ENCODE measurements around the gene HMCN2. TPM values are rescaled to one million over a fixed set of nuclear protein-coding genes. Genes with fewer than 3 reads are reported as not detected.

The HMCN2 gene
- total RNA-seq, 1 experiment from 2014 or later, result 8.6 TPM

DNA sequence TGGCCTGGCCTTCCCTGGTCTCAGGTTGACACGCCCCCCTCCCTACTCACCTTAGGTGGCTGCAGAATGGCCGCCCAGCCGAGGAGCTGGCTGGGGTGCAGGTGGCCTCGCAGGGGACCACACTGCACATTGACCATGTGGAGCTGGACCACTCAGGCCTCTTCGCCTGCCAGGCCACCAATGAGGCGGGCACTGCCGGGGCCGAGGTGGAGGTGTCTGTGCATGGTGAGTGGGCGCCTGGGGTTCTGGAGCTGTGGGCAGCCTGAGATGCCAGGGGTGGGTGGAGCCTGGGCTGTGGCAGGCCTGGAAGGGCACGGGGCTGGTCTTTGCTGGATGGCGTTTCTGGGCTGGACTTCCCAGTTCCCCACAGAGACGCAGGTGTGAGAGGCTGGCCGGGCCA lies 90.5 kb downstream of the HMCN2 start:
- H3K79me2 ChIP-seq (ENCODE audit: insufficient read depth, low read length), result no peaks in the 10 kb centered on the region
- no peak overlapping the region for H4K5ac ChIP-seq (ENCODE audit: insufficient read length, low read depth, low read length)
- WGBS (ENCODE audit: extremely low coverage, insufficient read length, low lambda C conversion rate), result no CpG with 5 or more reads among the region's 13 CpGs
- H3K4me1 ChIP-seq (ENCODE audit: insufficient read depth, low read length), result no peaks in the 10 kb centered on the region
- H4K8ac ChIP-seq (replicated peaks; ENCODE audit: insufficient read length, low read depth, low read length), result no peak overlapping the region
- H3K4me3 Mint-ChIP-seq, result no peak overlapping the region
- no peak overlapping the region for H3K27ac ChIP-seq (ENCODE audit: insufficient read length, low read depth, low read length)
- no peak overlapping the region for H2BK15ac ChIP-seq (ENCODE audit: low read depth, low read length)
- peaks cover 0 to 6% of the 10 kb centered on the region in 2 experiments; a peak in 1 of 4 replicates for H3K4me1 Mint-ChIP-seq
- H3K27ac Mint-ChIP-seq, result no peak overlapping the region
- H3K27me3 ChIP-seq (ENCODE audit: insufficient read depth, low read length), result no peaks in the 10 kb centered on the region
- no peak overlapping the region for H4K91ac ChIP-seq (ENCODE audit: insufficient read length, low read depth, low read length)
- H3K23me2 ChIP-seq (ENCODE audit: insufficient read length, low read depth, low read length, poor library complexity, severe bottlenecking), result no peaks in the 10 kb centered on the region
- no peak overlapping the region for H3K4me2 ChIP-seq (ENCODE audit: insufficient read depth, insufficient read length, low read length)
- H3K4ac ChIP-seq (ENCODE audit: low read depth, low read length), result no peak overlapping the region
- H2BK20ac ChIP-seq (ENCODE audit: low read depth, low read length, poor library complexity, severe bottlenecking), result no peak overlapping the region
- no peak overlapping the region for H3K56ac ChIP-seq (ENCODE audit: insufficient read length, low read depth, low read length)
- H3K9me3 Mint-ChIP-seq, result no peaks in the 10 kb centered on the region; a peak in 1 of 5 replicates
- no peak for DNase-seq
- H4K20me1 ChIP-seq (ENCODE audit: control insufficient read depth, insufficient read depth, insufficient read length), result peaks cover 2% of the 10 kb centered on the region
- no peak overlapping the region for H2BK12ac ChIP-seq (ENCODE audit: insufficient read length, low read depth, low read length)
- no peak overlapping the region for H3K14ac ChIP-seq (ENCODE audit: insufficient read depth, low read length)
- H3K9ac ChIP-seq (ENCODE audit: extremely low read depth, insufficient read length, low read length), result no peak overlapping the region
- no peak overlapping the region for H3T11ph ChIP-seq (ENCODE audit: low read length)
- no peaks in the 10 kb centered on the region; the same call in 1 of the 2 replicates for H3K27me3 Mint-ChIP-seq (ENCODE audit: low read depth)
- no peak overlapping the region for H2BK5ac ChIP-seq (ENCODE audit: insufficient read length, low read length)
- H3K18ac ChIP-seq (ENCODE audit: insufficient read length, low read depth, low read length), result no peak overlapping the region
- TF ChIP-seq, protein P1, sequence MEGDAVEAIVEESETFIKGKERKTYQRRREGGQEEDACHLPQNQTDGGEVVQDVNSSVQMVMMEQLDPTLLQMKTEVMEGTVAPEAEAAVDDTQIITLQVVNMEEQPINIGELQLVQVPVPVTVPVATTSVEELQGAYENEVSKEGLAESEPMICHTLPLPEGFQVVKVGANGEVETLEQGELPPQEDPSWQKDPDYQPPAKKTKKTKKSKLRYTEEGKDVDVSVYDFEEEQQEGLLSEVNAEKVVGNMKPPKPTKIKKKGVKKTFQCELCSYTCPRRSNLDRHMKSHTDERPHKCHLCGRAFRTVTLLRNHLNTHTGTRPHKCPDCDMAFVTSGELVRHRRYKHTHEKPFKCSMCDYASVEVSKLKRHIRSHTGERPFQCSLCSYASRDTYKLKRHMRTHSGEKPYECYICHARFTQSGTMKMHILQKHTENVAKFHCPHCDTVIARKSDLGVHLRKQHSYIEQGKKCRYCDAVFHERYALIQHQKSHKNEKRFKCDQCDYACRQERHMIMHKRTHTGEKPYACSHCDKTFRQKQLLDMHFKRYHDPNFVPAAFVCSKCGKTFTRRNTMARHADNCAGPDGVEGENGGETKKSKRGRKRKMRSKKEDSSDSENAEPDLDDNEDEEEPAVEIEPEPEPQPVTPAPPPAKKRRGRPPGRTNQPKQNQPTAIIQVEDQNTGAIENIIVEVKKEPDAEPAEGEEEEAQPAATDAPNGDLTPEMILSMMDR (conservative IDR thresholded peaks at IDR 0.05), result no peak
- H3K79me1 ChIP-seq (ENCODE audit: insufficient read depth, low read depth, low read length, poor library complexity, severe bottlenecking), result no peaks in the 10 kb centered on the region
- H3K36me3 Mint-ChIP-seq (ENCODE audit: insufficient read depth in 1 of 3, low read depth in 3 of 3), result peaks cover 9 to 27% (median 11%) of the 10 kb centered on the region in 3 experiments; a peak in 6 of 7 replicates
- H3K9me3 ChIP-seq (ENCODE audit: control insufficient read depth, low read depth, low read length), result no peaks in the 10 kb centered on the region
- no peak overlapping the region for H2AFZ ChIP-seq (ENCODE audit: low read length)
- H2BK120ac ChIP-seq (ENCODE audit: low read depth, low read length, poor library complexity, severe bottlenecking), result no peak overlapping the region
- H3K23ac ChIP-seq (ENCODE audit: insufficient read length, low read depth, low read length), result no peak overlapping the region
- no peak overlapping the region for H2AK5ac ChIP-seq (ENCODE audit: insufficient read length, low read length)

All from H9 (cell line).